Neural progenitor cell (in vitro differentiated cells): Measurements from ENCODE around the gene TNFSF12.

Source experiments
- CTCF ChIP-seq: fragments of 200-600 bp; sonication (generic); IDR thresholded peaks from 2 replicates; pipeline ENCODE4 v1.5.1; 2017; ENCODE audit warnings: antibody characterized with exemption, mild to moderate bottlenecking
- EZH2 ChIP-seq: fragments of 200-600 bp; sonication (generic); IDR thresholded peaks from 2 replicates; pipeline ENCODE4 v1.6.1; 2017; ENCODE audit warnings: antibody characterized with exemption, mild to moderate bottlenecking, moderate library complexity
- EZH2phosphoT487 ChIP-seq: fragments of 200-600 bp; sonication (generic); IDR thresholded peaks from 2 replicates; pipeline ENCODE4 v1.6.1; 2017; ENCODE audit warnings: antibody characterized with exemption

- TF ChIP-seq CTCF (no peak), EZH2phosphoT487 (no peak), EZH2 (no peak)
These were observed 44.4 kb downstream of the TNFSF12 start for GRCh38 chr17:7593296-7593695.
